H9 (cell line): Measurements from ENCODE around the gene TRPM3. TPM values are rescaled to one million over a fixed set of nuclear protein-coding genes. Genes with fewer than 3 reads are reported as not detected.

Source experiments
- DNase-seq: peaks from one replicate; pipeline ENCODE4 v3.0.0-alpha.2; 2017
- H2AFZ ChIP-seq: one replicate; pipeline ENCODE4 v1.6.1; 2013; ENCODE audit warnings: mild to moderate bottlenecking, low read length, control low read depth, moderate library complexity
- H2AK5ac ChIP-seq: 2 replicates; pipeline ENCODE4 v1.6.1; 2013; ENCODE audit warnings: low read length, control low read depth, mixed read lengths; ENCODE audit not compliant: insufficient read length
- H2BK120ac ChIP-seq: one replicate; pipeline ENCODE4 v1.6.1; 2013; ENCODE audit warnings: low read depth, mild to moderate bottlenecking, low read length, control low read depth, inconsistent platforms; ENCODE audit not compliant: poor library complexity, severe bottlenecking
- H2BK12ac ChIP-seq: 2 replicates; pipeline ENCODE4 v1.6.1; 2013; ENCODE audit warnings: low read length, control low read depth, mixed read lengths, low read depth; ENCODE audit not compliant: insufficient read length
- H2BK15ac ChIP-seq: 2 replicates; pipeline ENCODE4 v1.6.1; 2013; ENCODE audit warnings: low read depth, low read length, control low read depth
- H2BK20ac ChIP-seq: one replicate; pipeline ENCODE4 v1.6.1; 2013; ENCODE audit warnings: low read depth, mild to moderate bottlenecking, low read length, control low read depth, inconsistent platforms; ENCODE audit not compliant: poor library complexity, severe bottlenecking
- H2BK5ac ChIP-seq: 2 replicates; pipeline ENCODE4 v1.6.1; 2013; ENCODE audit warnings: low read length, control low read depth, mixed read lengths; ENCODE audit not compliant: insufficient read length
- H3K14ac ChIP-seq: 2 replicates; pipeline ENCODE4 v1.6.1; 2013; ENCODE audit warnings: low read length, control low read depth; ENCODE audit not compliant: insufficient read depth
- H3K18ac ChIP-seq: 2 replicates; pipeline ENCODE4 v1.6.1; 2013; ENCODE audit warnings: low read depth, mild to moderate bottlenecking, mixed read lengths, low read length, control low read depth; ENCODE audit not compliant: insufficient read length
- H3K23ac ChIP-seq: 2 replicates; pipeline ENCODE4 v1.6.1; 2013; ENCODE audit warnings: low read length, control low read depth, mixed read lengths, low read depth; ENCODE audit not compliant: insufficient read length
- H3K23me2 ChIP-seq: 2 replicates; pipeline ENCODE4 v1.6.1; 2013; ENCODE audit warnings: low read depth, mild to moderate bottlenecking, mixed read lengths, low read length, control low read depth; ENCODE audit not compliant: insufficient read length, poor library complexity, severe bottlenecking
- H3K27ac ChIP-seq: 2 replicates; pipeline ENCODE4 v1.5.1; 2013; ENCODE audit warnings: low read length, control low read depth, mixed read lengths, low read depth; ENCODE audit not compliant: insufficient read length
- H3K27me3 ChIP-seq: 2 replicates; pipeline ENCODE4 v1.6.1; 2013; ENCODE audit warnings: low read length, control low read depth, inconsistent platforms; ENCODE audit not compliant: insufficient read depth
- H3K4ac ChIP-seq: 2 replicates; pipeline ENCODE4 v1.6.1; 2013; ENCODE audit warnings: low read depth, mild to moderate bottlenecking, control low read depth, inconsistent platforms, low read length, moderate library complexity
- H3K4me1 ChIP-seq: 2 replicates; pipeline ENCODE4 v1.6.1; 2013; ENCODE audit warnings: low read length, control low read depth, inconsistent platforms; ENCODE audit not compliant: insufficient read depth
- H3K4me2 ChIP-seq: 2 replicates; pipeline ENCODE4 v1.6.1; 2013; ENCODE audit warnings: low read length, control low read depth, mixed read lengths; ENCODE audit not compliant: insufficient read length, insufficient read depth
- H3K56ac ChIP-seq: 2 replicates; pipeline ENCODE4 v1.6.1; 2013; ENCODE audit warnings: low read depth, mild to moderate bottlenecking, mixed read lengths, low read length, control low read depth; ENCODE audit not compliant: insufficient read length
- H3K79me1 ChIP-seq: 2 replicates; pipeline ENCODE4 v1.6.1; 2013; ENCODE audit warnings: low read depth, mild to moderate bottlenecking, moderate library complexity, low read length, control low read depth, inconsistent platforms; ENCODE audit not compliant: insufficient read depth, poor library complexity, severe bottlenecking
- H3K79me2 ChIP-seq: 2 replicates; pipeline ENCODE4 v1.6.1; 2013; ENCODE audit warnings: low read length, control low read depth, inconsistent platforms; ENCODE audit not compliant: insufficient read depth
- H3K9ac ChIP-seq: 2 replicates; pipeline ENCODE4 v1.6.1; 2013; ENCODE audit warnings: low read length, control low read depth, mixed read lengths; ENCODE audit not compliant: insufficient read length; ENCODE audit errors: extremely low read depth
- H3K9me3 ChIP-seq: one replicate; pipeline ENCODE4 v1.6.1; 2013; ENCODE audit warnings: low read depth, low read length, inconsistent platforms; ENCODE audit not compliant: control insufficient read depth
- H3T11ph ChIP-seq: one replicate; pipeline ENCODE4 v1.6.1; 2013; ENCODE audit warnings: mild to moderate bottlenecking, low read length, control low read depth, inconsistent platforms
- H4K20me1 ChIP-seq: one replicate; pipeline ENCODE4 v1.6.1; 2013; ENCODE audit not compliant: control insufficient read depth, insufficient read length, insufficient read depth
- H4K5ac ChIP-seq: 2 replicates; pipeline ENCODE4 v1.6.1; 2013; ENCODE audit warnings: low read depth, mild to moderate bottlenecking, mixed read lengths, low read length, control low read depth; ENCODE audit not compliant: insufficient read length
- H4K8ac ChIP-seq: replicated peaks from 2 replicates; pipeline ENCODE4 v1.6.1; 2013; ENCODE audit warnings: low read length, control low read depth, mixed read lengths, low read depth; ENCODE audit not compliant: insufficient read length
- H4K91ac ChIP-seq: 2 replicates; pipeline ENCODE4 v1.6.1; 2013; ENCODE audit warnings: low read depth, mild to moderate bottlenecking, moderate library complexity, mixed read lengths, low read length, control low read depth; ENCODE audit not compliant: insufficient read length
- H3K27ac Mint-ChIP-seq, 3 experiments: 2 replicates in 2 of 3; 3 replicates in 1 of 3; pipeline ENCODE4 v1.8.0; 2020 to 2021; ENCODE audit warnings: mixed read lengths in 3 of 3, mild to moderate bottlenecking in 1 of 3, moderate library complexity in 1 of 3
- H3K27me3 Mint-ChIP-seq: 2 replicates; pipeline ENCODE4 v1.8.0; 2021; ENCODE audit warnings: low read depth, mild to moderate bottlenecking, moderate library complexity, mixed read lengths
- H3K36me3 Mint-ChIP-seq, 3 experiments: 2 replicates in 2 of 3; 3 replicates in 1 of 3; pipeline ENCODE4 v1.8.0; 2020 to 2021; ENCODE audit warnings: low read depth in 3 of 3, mixed read lengths in 3 of 3; ENCODE audit not compliant: insufficient read depth in 1 of 3
- H3K4me1 Mint-ChIP-seq, 2 experiments: 2 replicates each; pipeline ENCODE4 v1.8.0; 2020; ENCODE audit warnings: mixed read lengths in 2 of 2
- H3K4me3 Mint-ChIP-seq, 2 experiments: 2 replicates in 1 of 2; 3 replicates in 1 of 2; pipeline ENCODE4 v1.8.0; 2020 to 2021; ENCODE audit warnings: mild to moderate bottlenecking in 2 of 2, mixed read lengths in 2 of 2, moderate library complexity in 1 of 2
- H3K9me3 Mint-ChIP-seq, 2 experiments: 2 replicates in 1 of 2; 3 replicates in 1 of 2; pipeline ENCODE4 v1.8.0; 2020; ENCODE audit warnings: mild to moderate bottlenecking in 2 of 2, mixed read lengths in 2 of 2, moderate library complexity in 1 of 2
- WGBS: extraction: QIAGEN DNeasy Blood & Tissue Kit; methylation state at CpG from one replicate; pipeline ENCODE4 v1.1.7; 2013; ENCODE audit warnings: missing lambda C conversion rate, low lambda C conversion rate, mixed read lengths; ENCODE audit not compliant: insufficient read length; ENCODE audit errors: extremely low coverage; 5-methylcytosine and 5-hydroxymethylcytosine counted together
- total RNA-seq: library from RNA; stranded (reverse); gene quantifications from 2 replicates; pipeline ENCODE4 v1.2.1, GENCODE V29; 2021
- TF ChIP-seq, protein P1 (sequence below): fragments of 200-600 bp; sonication (generic); conservative IDR thresholded peaks from 3 replicates; pipeline ENCODE4 v1.8.0; 2021; ENCODE audit warnings: antibody characterized with exemption, mild to moderate bottlenecking

Gene TRPM3
- total RNA-seq, 1 experiment from 2014 or later, result 10.3 TPM

GRCh38 chr9:70519912-70520724, 601.3 kb downstream of the TRPM3 start:
- H3K4me1 Mint-ChIP-seq, result peaks cover 4 to 6% of the 10 kb centered on the region in 2 experiments; a peak in 1 of 4 replicates
- Histone ChIP-seq H3K23ac (no peak overlapping the region), H3K79me2 (no peaks in the 10 kb centered on the region), H4K5ac (no peak overlapping the region), H2BK5ac (no peak overlapping the region), H2AFZ (no peak overlapping the region), H3K9ac (no peak overlapping the region), H3T11ph (no peak overlapping the region), H3K23me2 (no peaks in the 10 kb centered on the region), H2BK15ac (no peak overlapping the region), H3K14ac (no peak overlapping the region), H3K4me2 (no peak overlapping the region), H3K27ac (no peak overlapping the region), H4K20me1 (no peaks in the 10 kb centered on the region), H2BK12ac (no peak overlapping the region), H3K79me1 (no peaks in the 10 kb centered on the region), H2BK120ac (no peak overlapping the region), H2AK5ac (no peak overlapping the region), H3K9me3 (no peaks in the 10 kb centered on the region), H2BK20ac (no peak overlapping the region), H4K8ac (no peak overlapping the region), H3K4ac (no peak overlapping the region), H3K27me3 (no peaks in the 10 kb centered on the region), H4K91ac (no peak overlapping the region), H3K4me1 (no peaks in the 10 kb centered on the region; the same call in 1 of the 2 replicates), H3K18ac (no peak overlapping the region), H3K56ac (no peak overlapping the region)
- no peak overlapping the region for H3K27ac Mint-ChIP-seq
- no CpG with 5 or more reads among the region's 11 CpGs for WGBS
- peaks cover 7 to 10% of the 10 kb centered on the region in 2 experiments; a peak in 3 of 5 replicates for H3K9me3 Mint-ChIP-seq
- TF ChIP-seq, protein P1, sequence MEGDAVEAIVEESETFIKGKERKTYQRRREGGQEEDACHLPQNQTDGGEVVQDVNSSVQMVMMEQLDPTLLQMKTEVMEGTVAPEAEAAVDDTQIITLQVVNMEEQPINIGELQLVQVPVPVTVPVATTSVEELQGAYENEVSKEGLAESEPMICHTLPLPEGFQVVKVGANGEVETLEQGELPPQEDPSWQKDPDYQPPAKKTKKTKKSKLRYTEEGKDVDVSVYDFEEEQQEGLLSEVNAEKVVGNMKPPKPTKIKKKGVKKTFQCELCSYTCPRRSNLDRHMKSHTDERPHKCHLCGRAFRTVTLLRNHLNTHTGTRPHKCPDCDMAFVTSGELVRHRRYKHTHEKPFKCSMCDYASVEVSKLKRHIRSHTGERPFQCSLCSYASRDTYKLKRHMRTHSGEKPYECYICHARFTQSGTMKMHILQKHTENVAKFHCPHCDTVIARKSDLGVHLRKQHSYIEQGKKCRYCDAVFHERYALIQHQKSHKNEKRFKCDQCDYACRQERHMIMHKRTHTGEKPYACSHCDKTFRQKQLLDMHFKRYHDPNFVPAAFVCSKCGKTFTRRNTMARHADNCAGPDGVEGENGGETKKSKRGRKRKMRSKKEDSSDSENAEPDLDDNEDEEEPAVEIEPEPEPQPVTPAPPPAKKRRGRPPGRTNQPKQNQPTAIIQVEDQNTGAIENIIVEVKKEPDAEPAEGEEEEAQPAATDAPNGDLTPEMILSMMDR, result no peak
- H3K4me3 Mint-ChIP-seq, result no peak overlapping the region
- no peaks in the 10 kb centered on the region; the same call in 1 of the 2 replicates for H3K27me3 Mint-ChIP-seq
- DNase-seq, result no peak
- H3K36me3 Mint-ChIP-seq, result peaks cover 0 to 5% (median 3%) of the 10 kb centered on the region in 3 experiments; a peak in 2 of 7 replicates
